NCI-H1930 (cell line): ENCODE data around the gene ARID1B.

Source experiments
- DNase-seq, 2 experiments: peaks; one replicate each; lab custom pipeline; 2025; lab: John Stamatoyannopoulos, UW

The ARID1B gene

DNA sequence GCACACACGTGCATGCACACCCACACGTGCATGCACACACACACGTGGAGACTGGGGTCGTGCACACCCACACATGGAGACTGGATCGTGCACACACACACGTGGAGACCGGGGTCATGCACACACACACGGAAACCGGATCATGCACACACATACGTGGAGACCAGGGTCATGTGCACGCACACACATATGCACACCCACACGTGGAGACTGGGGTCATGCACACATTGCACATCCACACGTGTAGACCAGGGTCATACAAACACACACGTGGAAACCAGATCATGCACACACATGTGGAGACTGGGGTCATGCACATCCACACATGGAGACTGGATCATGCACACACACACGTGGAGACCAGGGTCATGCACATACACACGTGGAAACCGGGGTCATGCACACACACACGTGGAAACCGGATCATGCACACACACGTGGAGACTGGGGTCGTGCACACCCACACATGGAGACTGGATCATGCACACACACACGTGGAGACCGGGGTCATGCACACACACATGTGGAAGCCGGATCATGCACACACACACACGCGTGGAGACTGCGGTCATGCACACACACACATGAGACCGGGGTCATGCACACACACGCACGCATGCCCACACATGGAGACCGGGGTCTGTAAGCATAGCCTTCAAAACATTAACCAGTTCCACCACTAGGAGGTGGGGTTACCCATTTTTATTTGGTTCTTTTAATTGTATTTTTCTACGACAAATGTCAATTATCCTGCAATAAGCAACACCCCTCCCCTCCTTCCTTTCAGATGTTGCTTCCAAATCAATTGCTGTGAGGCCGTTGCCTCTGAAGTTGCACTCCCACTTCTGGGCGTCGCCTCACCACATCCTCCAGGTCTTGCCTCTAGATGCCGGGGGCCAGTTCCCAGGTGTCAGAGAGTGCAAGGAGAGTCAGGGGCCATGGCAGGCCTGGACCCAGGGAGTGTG is 450.3 kb downstream of the ARID1B start:
- no peak for DNase-seq

DNA sequence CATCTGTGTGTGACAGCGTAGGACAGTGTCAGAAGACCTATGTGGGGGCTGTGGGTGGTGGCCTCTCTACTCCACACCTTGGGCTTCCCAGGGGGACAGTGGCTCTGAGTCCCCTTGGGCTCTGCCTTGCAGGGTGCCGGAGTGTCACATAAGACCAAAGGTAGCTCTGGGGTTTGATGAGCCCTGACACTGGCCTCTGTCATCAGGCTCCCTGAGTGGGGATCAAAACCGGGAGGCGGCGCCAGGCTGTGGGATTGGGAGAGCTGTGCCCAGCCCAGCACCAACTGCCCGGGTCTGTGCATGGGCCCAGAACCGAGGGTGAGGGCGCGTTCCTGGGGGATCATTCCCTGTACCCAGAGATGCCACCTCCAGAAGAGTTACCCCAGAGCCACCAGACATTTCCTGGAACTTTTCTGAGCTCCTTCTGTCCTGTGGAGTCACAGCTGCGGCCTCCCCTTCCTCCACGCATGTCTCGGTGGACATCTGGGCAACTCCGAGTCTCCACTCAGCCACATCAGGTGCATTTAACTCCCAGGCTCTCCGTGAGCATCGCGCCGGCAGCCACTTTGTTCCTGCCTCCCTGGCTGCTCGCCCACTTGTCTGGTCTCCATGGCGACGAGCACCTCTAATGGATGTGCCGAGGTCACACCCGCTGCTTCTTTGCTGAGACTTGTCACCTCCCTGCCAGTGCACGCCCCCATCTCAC is 451.4 kb downstream of the ARID1B start:
- peak; percentile 70 to 72 for DNase-seq

DNA sequence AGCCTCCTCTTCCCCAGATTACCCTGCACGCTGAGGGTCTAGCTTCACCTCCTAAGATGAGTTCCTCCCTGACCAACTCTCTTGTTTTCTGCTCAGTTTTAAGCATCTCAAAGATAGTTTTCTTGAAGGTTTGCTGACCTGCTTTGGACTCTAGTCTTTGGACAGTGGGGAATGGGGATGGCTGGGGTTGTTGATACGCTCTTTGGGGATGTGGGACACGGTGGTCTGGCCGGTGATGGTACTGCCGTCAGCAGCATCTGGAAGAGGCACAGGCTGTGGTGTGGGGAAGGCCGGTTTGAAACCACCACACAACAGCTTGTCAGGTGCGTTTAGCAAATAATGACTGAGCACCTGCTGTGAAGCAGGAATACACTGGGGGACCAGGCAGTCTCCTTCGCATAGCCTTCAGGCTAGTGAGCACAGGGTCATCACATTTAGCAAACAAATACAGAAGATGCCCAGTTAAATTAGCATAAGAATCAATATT is 452.0 kb downstream of the ARID1B start:
- peak; percentile 17 to 44 for DNase-seq

DNA sequence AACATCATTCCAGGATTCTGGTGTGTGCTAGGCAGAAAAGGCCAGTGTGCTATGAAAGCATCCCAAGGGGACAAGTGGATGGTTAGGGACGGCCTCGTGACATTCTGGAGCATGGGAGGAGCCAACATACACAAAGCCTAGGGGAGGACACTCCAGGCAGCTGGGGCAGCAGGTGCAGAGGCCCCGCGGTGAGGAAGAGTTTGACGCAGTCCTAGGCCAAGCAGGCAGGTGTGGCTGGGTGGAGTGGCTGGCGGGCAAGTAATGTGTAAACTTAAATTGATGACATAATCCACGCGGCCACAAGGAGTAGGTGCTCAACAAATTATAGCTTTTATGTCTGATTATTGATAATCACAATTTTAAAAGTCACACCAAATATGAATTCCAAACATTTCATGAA is 452.5 kb downstream of the ARID1B start:
- peak; percentile 78 to 87 for DNase-seq

DNA sequence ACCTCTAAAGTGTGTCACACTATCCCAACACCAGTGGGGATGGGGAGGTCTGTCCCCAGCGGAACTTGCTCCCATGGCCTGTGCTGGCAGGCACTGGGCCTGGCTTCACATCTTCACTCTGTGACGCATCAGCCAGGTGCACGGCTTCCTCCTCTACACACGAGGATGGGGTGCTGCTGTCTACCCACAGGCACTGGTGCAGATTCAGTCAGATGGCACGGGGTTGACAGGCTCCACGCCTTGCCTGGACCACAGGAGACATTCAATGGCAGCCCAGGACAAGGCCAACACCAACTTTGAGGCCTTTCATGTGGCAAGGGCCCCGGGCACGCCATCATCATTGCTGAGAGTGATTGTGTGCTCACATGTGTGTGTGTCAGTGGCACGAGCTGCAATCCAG is 453.7 kb downstream of the ARID1B start:
- DNase-seq = no peak

DNA sequence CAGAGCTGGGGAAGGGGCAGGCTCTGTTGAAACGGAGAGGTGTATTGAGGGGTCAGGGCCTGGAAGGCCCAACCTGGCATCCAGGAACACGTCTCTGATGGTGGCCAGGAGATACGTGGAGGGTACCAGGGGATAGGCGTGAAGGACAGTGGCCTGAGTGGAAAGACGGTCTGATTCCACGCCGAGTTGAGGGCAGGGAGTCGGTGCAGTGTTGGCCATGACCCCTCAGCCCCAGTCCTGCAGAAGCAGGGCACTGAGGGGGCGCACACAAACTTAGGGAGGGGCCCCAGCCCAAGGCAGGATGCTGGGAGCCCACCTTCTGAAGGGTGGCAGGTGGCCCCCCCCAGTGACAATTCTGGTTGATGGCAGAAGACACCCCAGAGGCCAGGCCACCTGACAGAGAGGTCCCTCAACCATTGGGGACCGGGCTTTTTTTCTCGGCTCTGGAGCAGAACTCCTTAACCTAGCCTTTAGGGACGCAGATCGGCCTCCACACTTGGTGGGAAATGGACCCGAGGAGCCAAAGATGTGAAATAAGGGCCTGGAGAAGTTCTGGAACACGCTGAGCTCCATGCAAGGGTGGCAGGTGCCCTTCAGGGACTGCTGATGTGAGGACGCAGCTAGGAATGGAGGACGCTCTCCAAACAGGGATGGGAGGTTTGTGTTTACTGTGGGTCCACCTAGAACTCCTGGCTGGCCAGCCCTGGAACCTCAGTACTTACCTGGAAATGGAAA is 455.1 kb downstream of the ARID1B start:
- no peak for DNase-seq

DNA sequence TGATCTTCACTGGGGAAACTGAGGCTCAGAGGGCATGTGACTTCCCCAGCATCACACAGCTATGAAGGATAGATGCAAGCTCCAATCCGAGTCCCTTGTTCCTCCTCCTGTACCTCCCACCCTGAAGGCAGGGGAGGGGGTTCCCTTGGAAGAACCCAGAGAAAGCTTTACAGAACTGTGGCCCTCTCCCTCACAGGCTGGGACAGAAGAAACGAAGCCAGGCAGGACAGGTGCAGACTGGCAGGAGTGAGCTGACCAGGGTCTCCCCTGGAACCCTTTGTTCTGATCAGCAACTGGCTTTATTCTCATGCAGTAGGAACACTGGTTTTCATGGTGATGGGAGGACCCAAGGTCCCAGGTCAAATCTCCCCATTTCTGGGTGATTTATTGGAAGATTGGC is 456.0 kb downstream of the ARID1B start:
- no peak for DNase-seq

DNA sequence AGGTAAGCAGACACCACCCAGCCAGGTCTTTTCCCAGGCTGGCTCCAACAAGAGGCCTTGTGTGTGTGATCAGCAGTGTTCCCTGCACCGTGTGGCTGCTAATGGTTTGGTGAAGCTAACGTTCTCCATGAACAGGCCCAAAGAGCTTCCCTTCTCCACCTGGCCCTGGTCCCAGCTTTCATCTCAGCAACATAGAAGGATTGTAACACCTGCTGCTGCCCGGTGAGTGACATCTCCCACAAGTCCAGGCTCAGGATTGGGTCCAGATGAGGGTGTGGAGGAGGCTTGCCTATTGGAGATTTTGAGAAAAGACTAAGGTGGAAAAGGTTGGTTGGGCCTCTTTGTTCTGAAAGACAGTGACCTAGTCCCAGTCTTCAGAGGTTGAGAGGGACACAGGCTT is 456.5 kb downstream of the ARID1B start:
- DNase-seq = no peak

DNA sequence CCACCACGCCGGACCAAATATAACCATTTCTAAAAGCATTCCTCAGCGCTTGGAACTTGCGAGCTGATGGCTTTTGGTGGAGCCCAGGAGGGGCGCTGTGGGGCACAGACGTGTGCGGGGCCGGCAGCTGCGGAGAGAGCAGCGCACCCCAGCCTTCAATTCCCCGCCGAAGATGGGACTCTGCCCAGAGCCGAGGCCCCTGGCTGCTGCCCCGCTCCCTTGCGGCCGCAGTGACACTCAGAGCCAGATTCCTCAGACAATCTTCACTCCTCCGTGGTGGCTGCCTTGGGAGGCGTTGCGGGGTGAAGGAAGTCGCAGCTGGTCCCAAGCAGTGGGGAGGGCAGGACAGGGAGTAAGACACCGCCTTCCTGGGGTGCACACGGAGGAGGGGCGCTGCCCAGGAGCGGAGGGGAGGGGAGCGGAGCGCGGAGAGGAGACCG is 458.4 kb downstream of the ARID1B start:
- DNase-seq = no peak

DNA sequence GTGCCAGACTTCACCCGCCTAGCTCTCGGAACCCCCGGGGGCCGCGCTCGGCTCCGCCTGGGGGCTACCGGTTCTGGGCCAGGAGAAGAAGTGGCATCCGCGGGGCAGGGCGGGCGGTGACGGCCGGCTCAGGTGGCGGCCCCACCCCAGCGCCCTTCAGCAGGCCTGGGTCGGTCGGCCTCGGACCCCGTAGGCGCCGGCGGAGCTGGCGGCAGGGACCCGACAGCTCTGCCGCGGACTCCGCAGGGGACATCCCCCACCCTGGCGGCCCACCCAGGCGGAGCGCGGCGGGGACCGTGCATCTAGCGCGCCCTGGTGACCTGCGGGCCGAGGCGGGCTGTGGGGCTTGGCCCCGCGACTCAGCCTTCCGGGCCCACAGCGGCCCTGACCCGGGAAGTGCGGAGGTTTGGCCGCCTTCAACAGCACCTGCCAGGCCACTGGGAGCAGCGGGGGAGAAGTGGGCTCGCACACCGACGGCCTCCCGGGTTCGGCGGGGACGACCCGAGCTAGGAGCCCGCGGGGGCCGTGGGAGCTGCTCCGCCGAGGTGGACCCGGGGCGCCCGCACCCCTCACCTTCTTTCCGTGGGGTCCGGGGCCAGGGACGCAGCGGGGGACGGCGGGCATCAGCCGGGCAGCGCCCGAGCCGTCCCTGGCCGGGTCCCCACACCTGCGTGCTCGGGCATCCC is 459.0 kb downstream of the ARID1B start:
- DNase-seq = no peak

DNA sequence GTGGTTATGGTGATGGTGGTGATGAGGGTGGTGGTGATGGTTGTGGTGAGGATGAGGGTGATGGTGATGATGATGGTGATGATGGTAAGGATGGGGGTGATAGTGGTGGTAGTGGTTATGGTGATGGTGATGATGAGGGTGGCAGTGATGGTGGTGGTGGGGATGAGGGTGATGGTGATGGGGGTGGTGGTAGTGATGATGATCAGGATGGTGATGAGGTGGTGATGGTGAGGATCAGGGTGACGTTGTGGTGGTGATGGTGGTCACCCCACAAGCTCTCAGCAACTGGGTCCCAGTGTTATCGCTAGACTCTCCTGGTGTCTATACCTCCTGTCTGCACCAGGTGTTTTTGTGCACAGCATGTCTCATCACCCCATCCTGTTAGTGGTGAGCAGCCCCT is 461.2 kb downstream of the ARID1B start:
- no peak for DNase-seq

DNA sequence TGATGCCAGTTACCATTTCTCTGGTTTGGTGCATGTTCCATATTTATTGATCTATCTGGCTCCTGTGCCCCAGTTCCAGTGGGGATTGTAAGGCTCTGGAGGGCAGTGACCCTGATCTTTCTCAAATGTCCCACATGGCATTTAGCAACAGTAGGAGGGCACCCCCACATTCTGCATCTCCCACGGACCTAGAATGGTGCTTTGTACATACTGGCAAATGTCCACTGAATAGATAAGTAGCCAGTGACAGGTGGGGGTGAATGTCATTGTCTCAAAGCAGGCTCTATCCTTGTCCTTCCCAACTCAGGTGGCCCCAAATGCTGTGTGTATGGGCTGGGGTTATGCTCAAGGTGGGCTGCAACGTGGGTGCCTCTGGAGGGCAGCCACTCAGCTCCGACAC is 462.0 kb downstream of the ARID1B start:
- no peak for DNase-seq

DNA sequence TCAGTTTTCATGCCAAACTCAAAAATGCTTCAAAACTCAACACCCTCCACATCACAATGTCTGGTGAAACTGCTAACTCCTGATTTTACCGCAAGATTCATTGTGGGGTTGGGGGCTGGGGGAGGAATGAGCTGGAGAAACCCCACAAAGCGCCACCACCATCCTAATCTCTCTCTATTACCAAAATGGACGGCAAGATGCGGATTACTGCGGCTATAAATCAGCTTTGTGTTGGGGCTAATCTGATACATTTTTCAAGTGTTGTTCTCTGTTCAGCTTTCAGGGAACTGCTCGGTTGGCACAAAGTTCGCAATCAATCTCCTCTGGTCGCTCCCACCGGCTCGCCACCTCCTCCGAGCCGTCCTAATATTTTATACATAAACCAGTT is 462.5 kb downstream of the ARID1B start:
- DNase-seq = no peak

DNA sequence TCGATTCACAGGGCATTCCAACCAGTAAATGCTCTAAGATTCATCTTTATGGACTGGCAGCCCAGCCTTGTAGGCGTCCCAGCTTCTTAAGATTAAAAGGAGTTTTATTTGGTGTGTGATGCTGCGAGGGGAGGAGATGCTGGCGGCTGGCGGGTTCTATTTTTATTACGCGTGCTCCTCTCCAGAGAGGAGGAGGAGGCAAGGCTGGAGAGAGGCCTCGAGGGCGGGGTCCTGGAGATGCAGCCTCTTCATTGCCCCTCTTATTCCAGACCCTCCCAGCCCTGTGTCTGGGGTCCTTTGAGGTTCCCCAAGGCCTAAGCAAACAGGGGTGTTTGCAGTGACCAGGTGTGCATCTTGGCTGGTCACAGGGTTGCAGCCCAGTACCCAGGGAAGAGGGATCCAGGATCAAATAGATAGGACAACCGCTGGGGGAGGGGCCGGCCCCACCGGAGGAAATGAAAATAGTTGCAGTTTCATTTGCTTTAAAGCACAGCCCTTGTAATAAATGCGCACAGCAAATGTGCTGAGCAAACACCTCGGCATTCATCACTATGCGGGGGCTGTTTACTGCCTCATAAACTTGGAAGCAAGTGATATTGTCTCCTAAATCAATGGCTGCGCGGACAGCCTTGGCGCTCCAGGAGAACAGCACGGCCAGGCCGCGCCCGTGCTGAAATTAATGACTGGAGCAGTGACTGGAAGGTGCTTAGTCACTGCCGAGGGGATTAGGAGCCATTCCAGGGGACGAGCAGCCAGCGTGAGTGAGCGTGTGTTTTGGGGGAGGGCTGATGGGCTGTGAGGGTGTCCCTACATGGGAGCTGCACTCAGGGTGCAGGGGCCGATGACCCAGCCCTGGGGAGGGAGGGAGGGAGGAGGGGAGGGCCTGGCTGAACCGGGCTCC is 463.1 kb downstream of the ARID1B start:
- no peak for DNase-seq

DNA sequence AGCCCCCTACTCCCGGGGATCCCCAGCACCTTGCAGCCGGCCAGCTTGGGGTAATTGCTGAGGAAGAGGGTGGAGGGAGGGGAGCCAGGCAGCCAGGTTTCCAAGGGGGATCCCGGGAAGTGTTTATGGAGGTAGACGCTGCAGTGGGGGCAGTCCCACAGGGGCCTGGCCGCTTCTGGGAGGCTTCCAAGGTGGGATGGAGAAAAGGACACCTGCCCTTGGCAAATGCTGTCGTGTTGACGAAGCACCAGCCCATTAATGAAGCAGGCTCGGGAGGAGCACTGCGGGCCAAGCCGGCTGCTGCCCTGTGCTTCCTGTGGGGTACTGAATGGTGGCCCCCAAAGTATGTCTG is 463.8 kb downstream of the ARID1B start:
- no peak for DNase-seq

DNA sequence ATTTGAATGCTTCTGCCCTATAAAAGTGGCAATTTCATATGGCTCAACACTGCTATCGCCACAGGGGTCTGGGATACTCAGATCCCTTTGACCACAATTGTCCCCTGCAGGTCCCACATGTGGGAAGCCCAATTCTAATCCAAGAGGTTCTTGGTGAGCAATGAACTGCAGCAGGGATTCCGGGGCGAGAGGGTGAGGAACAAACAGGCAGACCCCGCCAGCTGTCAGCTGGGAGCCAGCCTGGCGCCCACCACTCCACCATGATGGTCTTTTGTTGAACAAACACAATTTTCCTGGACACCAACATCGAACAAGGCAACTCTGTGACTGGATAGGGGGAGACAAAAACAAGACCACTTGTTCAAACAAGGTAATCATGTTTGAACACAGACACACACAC is 465.6 kb downstream of the ARID1B start:
- DNase-seq = no peak

DNA sequence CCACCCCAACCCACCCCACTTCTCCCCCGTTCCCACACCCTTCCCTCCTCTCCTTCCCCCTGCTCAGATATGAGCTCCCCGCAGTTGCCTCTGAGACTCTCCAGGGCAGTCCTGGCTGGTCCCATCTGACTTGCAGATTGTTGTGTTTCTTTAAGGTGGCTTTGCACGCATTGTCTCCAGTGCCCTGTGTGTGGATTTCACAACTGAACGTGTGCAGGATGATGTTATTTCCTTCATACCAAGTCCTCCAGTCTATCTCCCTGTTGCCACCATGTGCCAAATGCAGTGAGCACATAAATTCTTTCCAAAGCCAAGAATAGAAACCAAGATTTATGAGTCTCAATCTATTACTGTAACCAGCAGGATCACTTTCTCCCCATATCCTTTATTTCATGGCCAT is 467.0 kb downstream of the ARID1B start:
- DNase-seq = no peak

DNA sequence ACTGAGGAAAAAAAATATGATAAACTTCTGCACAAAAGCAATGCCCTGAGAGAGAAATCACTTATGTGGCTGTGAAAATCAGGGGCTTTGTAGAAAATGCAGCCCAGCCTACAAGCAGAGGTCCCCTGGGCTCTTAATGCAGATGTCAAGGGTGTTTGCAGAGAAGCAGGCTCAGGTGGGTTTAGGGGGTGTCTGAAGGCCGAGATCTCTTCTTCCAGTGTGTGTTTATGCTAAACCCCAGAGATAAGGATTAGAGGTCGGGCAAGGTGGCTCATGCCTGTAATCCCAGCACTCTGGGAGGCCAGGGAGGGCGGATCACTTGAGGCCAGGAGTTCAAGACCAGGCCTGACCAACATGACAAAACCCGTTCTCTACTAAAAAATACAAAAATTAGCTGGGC is 467.6 kb downstream of the ARID1B start:
- no peak for DNase-seq

DNA sequence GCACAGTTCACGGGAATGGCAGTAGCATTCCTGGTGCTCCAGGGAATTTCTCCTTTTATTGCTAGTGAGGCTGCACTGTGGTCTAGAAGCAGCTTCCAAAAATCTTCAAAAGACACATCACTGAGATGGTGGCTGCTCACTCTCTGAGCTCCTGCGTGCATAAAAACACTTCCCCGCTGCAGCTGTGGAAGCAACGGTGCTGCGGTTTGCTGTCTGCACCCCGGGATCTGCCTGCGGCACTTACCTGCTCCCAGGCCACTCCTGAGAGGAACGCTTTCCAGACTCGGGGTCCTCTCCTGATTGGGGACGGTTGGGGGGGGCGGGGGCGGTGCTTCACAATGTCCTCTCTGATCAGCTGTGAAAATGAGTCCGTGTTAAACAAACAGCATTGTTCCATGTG is 468.3 kb downstream of the ARID1B start:
- no peak for DNase-seq

DNA sequence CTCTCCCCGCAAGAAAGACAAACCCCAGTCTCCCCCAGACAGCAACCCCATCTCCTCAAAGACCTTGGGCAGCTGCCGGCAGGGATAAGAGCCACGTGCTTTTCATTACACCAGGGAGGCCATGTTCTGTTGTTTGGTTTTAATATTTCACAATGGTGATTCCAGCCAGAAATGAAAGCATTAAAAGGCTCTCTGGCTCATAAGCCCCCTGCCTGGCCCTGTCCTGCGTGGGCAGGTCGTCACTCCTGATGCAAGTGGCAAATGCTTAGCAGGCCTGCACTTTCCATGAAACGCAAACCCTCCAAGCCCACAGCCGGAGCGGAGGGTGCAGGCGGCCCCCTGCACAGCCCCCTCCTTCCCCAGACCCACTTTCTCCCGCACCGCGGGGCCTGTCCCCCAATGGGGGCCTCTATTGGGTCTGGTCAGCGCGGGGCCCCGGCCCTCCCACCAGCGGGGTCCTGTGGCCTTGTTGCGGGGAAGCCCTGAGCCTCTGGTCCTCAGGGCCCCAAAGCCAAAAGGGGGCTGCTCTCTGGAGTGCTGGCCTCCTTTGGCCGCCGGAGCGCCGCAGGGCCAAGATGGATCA is 469.0 kb downstream of the ARID1B start:
- DNase-seq = no peak
